ENCODE results near the gene CAMK1. TPM values are rescaled to one million over a fixed set of nuclear protein-coding genes. Genes with fewer than 3 reads are reported as not detected.

The CAMK1 gene
- total and polyA plus RNA-seq, 9 of the 15 experiments (the other 6 are each of a cell fraction or from before 2014, with no cell fraction given), result 0.23 to 10.7 (median 6.0) TPM

DNA sequence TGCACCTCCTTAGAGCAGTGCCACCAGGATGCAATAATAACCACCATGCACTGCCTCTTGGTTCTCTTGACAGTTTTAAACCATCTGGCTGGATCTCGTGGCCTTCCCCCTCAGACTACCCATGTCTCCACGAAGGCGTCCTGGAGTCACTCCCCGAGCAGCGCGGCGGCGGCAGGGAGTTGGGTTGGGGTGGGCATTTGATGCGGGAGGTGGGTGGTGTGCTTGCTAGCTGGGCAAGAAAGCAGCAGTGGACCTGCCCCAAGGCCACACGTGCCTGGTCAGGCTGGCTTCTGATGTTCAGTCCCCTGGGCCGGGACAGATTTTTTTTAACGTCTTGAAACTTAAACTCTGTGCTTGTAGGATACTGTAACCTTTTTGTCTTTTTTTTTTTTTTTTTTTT lies 36.4 kb upstream of the CAMK1 start:
- Histone ChIP-seq H3K79me2 (ENCODE audit: control insufficient read depth, insufficient read depth, low read length) (no peaks in the 10 kb centered on the region), H3K27me3 (ENCODE audit: control insufficient read depth in 2 of 2, insufficient read depth in 2 of 2, low read length in 2 of 2) (no peaks in the 10 kb centered on the region), H3K4me3 (no peak overlapping the region), H3K4me2 (ENCODE audit: insufficient read depth, low read length) (no peak overlapping the region), H3K9me3 (replicated peaks; ENCODE audit: control insufficient read depth, insufficient read depth, low read depth, low read length) (no peaks in the 10 kb centered on the region), H3K36me3 (ENCODE audit: control insufficient read depth, insufficient read depth, low read length) (peaks cover 87% of the 10 kb centered on the region), H3K9me1 (ENCODE audit: control insufficient read depth, insufficient read depth, low read length) (peaks cover 2% of the 10 kb centered on the region), H3K9ac (ENCODE audit: insufficient read depth in 1 of 2, low read depth in 2 of 2, low read length in 2 of 2) (no peak overlapping the region; a peak in 1 of 4 replicates), H3K27ac (ENCODE audit: extremely low read depth, low read depth, low read length) (no peak overlapping the region), H2AFZ (ENCODE audit: low read depth, low read length) (no peak overlapping the region), H3K4me1 (replicated peaks in 1 of 2; ENCODE audit: control insufficient read depth in 2 of 2, insufficient read depth in 2 of 2, low read length in 2 of 2) (peaks cover 0 to 8% of the 10 kb centered on the region in 2 experiments; a peak in 2 of 5 replicates), H4K20me1 (replicated peaks; ENCODE audit: control insufficient read depth, insufficient read depth, low read length) (0 out of 2 replicates have a peak, but pooled peaks cover 3% of the 10 kb centered on the region)
- in situ Hi-C loops (cut with MboI), result no loop called here
- TF ChIP-seq, protein P1, sequence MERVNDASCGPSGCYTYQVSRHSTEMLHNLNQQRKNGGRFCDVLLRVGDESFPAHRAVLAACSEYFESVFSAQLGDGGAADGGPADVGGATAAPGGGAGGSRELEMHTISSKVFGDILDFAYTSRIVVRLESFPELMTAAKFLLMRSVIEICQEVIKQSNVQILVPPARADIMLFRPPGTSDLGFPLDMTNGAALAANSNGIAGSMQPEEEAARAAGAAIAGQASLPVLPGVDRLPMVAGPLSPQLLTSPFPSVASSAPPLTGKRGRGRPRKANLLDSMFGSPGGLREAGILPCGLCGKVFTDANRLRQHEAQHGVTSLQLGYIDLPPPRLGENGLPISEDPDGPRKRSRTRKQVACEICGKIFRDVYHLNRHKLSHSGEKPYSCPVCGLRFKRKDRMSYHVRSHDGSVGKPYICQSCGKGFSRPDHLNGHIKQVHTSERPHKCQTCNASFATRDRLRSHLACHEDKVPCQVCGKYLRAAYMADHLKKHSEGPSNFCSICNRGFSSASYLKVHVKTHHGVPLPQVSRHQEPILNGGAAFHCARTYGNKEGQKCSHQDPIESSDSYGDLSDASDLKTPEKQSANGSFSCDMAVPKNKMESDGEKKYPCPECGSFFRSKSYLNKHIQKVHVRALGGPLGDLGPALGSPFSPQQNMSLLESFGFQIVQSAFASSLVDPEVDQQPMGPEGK (CRISPR knock-in tag; IDR thresholded peaks at IDR 0.05; ENCODE audit: borderline replicate concordance), result no peak
- TF ChIP-seq RBFOX2 (IDR thresholded peaks at IDR 0.05; ENCODE audit: low read depth, low read length), result peak; percentile 61
- TF ChIP-seq ZNF232 (CRISPR knock-in tag; IDR thresholded peaks at IDR 0.05), result no peak
- TF ChIP-seq ESRRA (IDR thresholded peaks at IDR 0.05; ENCODE audit: borderline replicate concordance, low read depth), result no peak
- no peak for TF ChIP-seq HDGF (IDR thresholded peaks at IDR 0.05)
- peak; percentile 59 for TF ChIP-seq POLR2G (IDR thresholded peaks at IDR 0.05; ENCODE audit: low read depth, low read length)
- TF ChIP-seq, protein P2, sequence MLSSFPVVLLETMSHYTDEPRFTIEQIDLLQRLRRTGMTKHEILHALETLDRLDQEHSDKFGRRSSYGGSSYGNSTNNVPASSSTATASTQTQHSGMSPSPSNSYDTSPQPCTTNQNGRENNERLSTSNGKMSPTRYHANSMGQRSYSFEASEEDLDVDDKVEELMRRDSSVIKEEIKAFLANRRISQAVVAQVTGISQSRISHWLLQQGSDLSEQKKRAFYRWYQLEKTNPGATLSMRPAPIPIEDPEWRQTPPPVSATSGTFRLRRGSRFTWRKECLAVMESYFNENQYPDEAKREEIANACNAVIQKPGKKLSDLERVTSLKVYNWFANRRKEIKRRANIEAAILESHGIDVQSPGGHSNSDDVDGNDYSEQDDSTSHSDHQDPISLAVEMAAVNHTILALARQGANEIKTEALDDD (IDR thresholded peaks at IDR 0.05), result no peak
- TF ChIP-seq TAF9B (IDR thresholded peaks at IDR 0.05; ENCODE audit: partially characterized antibody), result no peak
- TF ChIP-seq CHCHD3 (CRISPR knock-in tag; IDR thresholded peaks at IDR 0.05), result no peak
- DNase-seq (ENCODE audit: extremely low read depth in 1 of 4, low spot score in 3 of 4), result no peak
- BruUV-seq (replicated peaks), result no TSS peak
- POLR2A ChIA-PET, result interaction anchor here (0.5 to 6.7 kb wide), 5 partner anchors 9 to 292 kb away, joined by 3 to 49 read pairs (median 6); partner anchors contain the start of genes ARPC4, RPUSD3 and TADA3
- intact Hi-C loops (cut with micrococcal nuclease), result no loop called here
- no peak for ATAC-seq
- CTCF ChIA-PET (ENCODE audit: low intra/inter-chr PET ratio), result interaction anchor here (0.7 kb wide), 1 partner anchor 521 kb away, joined by 3 read pairs; no protein-coding TSS in a partner anchor
- no peak for FAIRE-seq
- 93% methylated on average over 12 of the region's 12 CpGs for WGBS (ENCODE audit: insufficient coverage, low coverage, missing lambda C conversion rate)
